Stimulated activated naive CD8-positive, alpha-beta T cell treated with anti-CD3 and anti-CD28 coated beads, Interleukin-15, amount 100 ng/mL, for 72 hours (primary cell): ENCODE results near the gene CARMIL1.
"Not testable (repeated sequence)": the region's sequence is repeated elsewhere in the genome, so short reads cannot be mapped to it uniquely, and the experiment has no call there.

Experiments
- ATAC-seq: fragments of 150-1000 bp; cut with Tn5 transposase; 2 replicates; pipeline ENCODE4 v1.10.0; 2021; ENCODE audit warnings: mild to moderate bottlenecking, moderate library complexity
- DNase-seq, 2 donors: peaks; one replicate each; pipeline ENCODE4 v3.0.0; 2021 to 2022
- H3K27ac Mint-ChIP-seq, 2 donors: one replicate each; pipeline ENCODE4 v1.8.0; 2022; ENCODE audit warnings: mild to moderate bottlenecking in 2 of 2, mixed read lengths in 2 of 2, moderate library complexity in 2 of 2
- H3K27me3 Mint-ChIP-seq: one replicate; pipeline ENCODE4 v1.8.0; 2022; ENCODE audit warnings: mixed read lengths
- H3K4me1 Mint-ChIP-seq: one replicate; pipeline ENCODE4 v1.8.0; 2022; ENCODE audit warnings: mild to moderate bottlenecking, mixed read lengths
- H3K4me3 Mint-ChIP-seq, 2 donors: one replicate each; pipeline ENCODE4 v1.8.0; 2022; ENCODE audit warnings: mild to moderate bottlenecking in 2 of 2, mixed read lengths in 2 of 2, moderate library complexity in 1 of 2
- H3K9me3 Mint-ChIP-seq, 2 donors: one replicate each; pipeline ENCODE4 v1.8.0; 2022; ENCODE audit warnings: mixed read lengths in 2 of 2

The CARMIL1 gene

GRCh38 chr6:25586119-25586518 is 306.9 kb downstream of the CARMIL1 start:
- not testable (repeated sequence) for H3K9me3 Mint-ChIP-seq, H3K4me3 Mint-ChIP-seq, ATAC-seq, H3K4me1 Mint-ChIP-seq, DNase-seq, H3K27ac Mint-ChIP-seq, H3K27me3 Mint-ChIP-seq

GRCh38 chr6:25586927-25587326 is 307.8 kb downstream of the CARMIL1 start:
- no peak for ATAC-seq

GRCh38 chr6:25590986-25591385 is 311.8 kb downstream of the CARMIL1 start:
- Mint-ChIP-seq H3K4me3 (no peak overlapping the region), H3K9me3 (no peaks in the 10 kb centered on the region), H3K27ac (no peak overlapping the region), H3K27me3 (no peaks in the 10 kb centered on the region), H3K4me1 (no peaks in the 10 kb centered on the region)
- no peak for DNase-seq
- no peak for ATAC-seq

More at GRCh38 chr6:25586927-25587326, 307.8 kb downstream of the CARMIL1 start:
- Mint-ChIP-seq H3K4me1 (peaks cover 6% of the 10 kb centered on the region), H3K27ac (no peak overlapping the region), H3K4me3 (no peak overlapping the region), H3K9me3 (no peaks in the 10 kb centered on the region), H3K27me3 (no peaks in the 10 kb centered on the region)
- no peak for DNase-seq

GRCh38 chr6:25596928-25597818 is 318.0 kb downstream of the CARMIL1 start:
- H3K9me3 Mint-ChIP-seq: no peaks in the 10 kb centered on the region
- H3K27ac Mint-ChIP-seq: peak overlapping the region in 1 of 2 donors; percentile 81
- ATAC-seq (no peak), DNase-seq (no peak)
- H3K4me3 Mint-ChIP-seq: no peak overlapping the region
- no peaks in the 10 kb centered on the region for H3K27me3 Mint-ChIP-seq
- peaks cover 5% of the 10 kb centered on the region for H3K4me1 Mint-ChIP-seq

- peaks cover 5% of the 10 kb centered on the region for H3K4me1 Mint-ChIP-seq
- H3K27me3 Mint-ChIP-seq: no peaks in the 10 kb centered on the region
- ATAC-seq (no peak), DNase-seq (no peak)
- H3K9me3 Mint-ChIP-seq: no peaks in the 10 kb centered on the region
- H3K27ac Mint-ChIP-seq: no peak overlapping the region
- no peak overlapping the region for H3K4me3 Mint-ChIP-seq
Observed at GRCh38 chr6:25599516-25600085, 320.4 kb downstream of the CARMIL1 start.

- H3K4me1 Mint-ChIP-seq: peaks cover 5% of the 10 kb centered on the region
- H3K27me3 Mint-ChIP-seq: no peaks in the 10 kb centered on the region
- DNase-seq (no peak), ATAC-seq (no peak)
- no peak overlapping the region for H3K4me3 Mint-ChIP-seq
- H3K27ac Mint-ChIP-seq: no peak overlapping the region
- H3K9me3 Mint-ChIP-seq: no peaks in the 10 kb centered on the region
Observed at GRCh38 chr6:25601800-25602673, 322.9 kb downstream of the CARMIL1 start.

- Mint-ChIP-seq H3K27ac (no peak overlapping the region), H3K4me1 (peaks cover under 1% of the 10 kb centered on the region), H3K27me3 (no peaks in the 10 kb centered on the region), H3K9me3 (no peaks in the 10 kb centered on the region), H3K4me3 (no peak overlapping the region)
- ATAC-seq (no peak), DNase-seq (no peak)
Observed at GRCh38 chr6:25602674-25602982, 323.5 kb downstream of the CARMIL1 start.

GRCh38 chr6:25603251-25603650 is 324.1 kb downstream of the CARMIL1 start:
- no peak overlapping the region for H3K27ac Mint-ChIP-seq
- H3K9me3 Mint-ChIP-seq: no peaks in the 10 kb centered on the region
- no peak overlapping the region for H3K4me3 Mint-ChIP-seq
- H3K4me1 Mint-ChIP-seq: no peaks in the 10 kb centered on the region
- DNase-seq: no peak
- ATAC-seq: no peak
- no peaks in the 10 kb centered on the region for H3K27me3 Mint-ChIP-seq

GRCh38 chr6:25606151-25606550 is 327.0 kb downstream of the CARMIL1 start:
- Mint-ChIP-seq H3K4me1 (no peaks in the 10 kb centered on the region), H3K27me3 (no peaks in the 10 kb centered on the region), H3K27ac (peak overlapping the region in 1 of 2 donors; percentile 3), H3K4me3 (no peak overlapping the region), H3K9me3 (no peaks in the 10 kb centered on the region)
- DNase-seq: no peak
- no peak for ATAC-seq

GRCh38 chr6:25608558-25609174 is 329.5 kb downstream of the CARMIL1 start:
- no peak for DNase-seq
- no peaks in the 10 kb centered on the region for H3K9me3 Mint-ChIP-seq
- no peak overlapping the region for H3K27ac Mint-ChIP-seq
- H3K4me3 Mint-ChIP-seq: no peak overlapping the region
- no peaks in the 10 kb centered on the region for H3K4me1 Mint-ChIP-seq
- ATAC-seq: no peak
- H3K27me3 Mint-ChIP-seq: no peaks in the 10 kb centered on the region

- Mint-ChIP-seq H3K27ac (no peak overlapping the region), H3K27me3 (no peaks in the 10 kb centered on the region), H3K4me3 (no peak overlapping the region), H3K9me3 (no peaks in the 10 kb centered on the region), H3K4me1 (no peaks in the 10 kb centered on the region)
- DNase-seq (no peak), ATAC-seq (no peak)
Observed at GRCh38 chr6:25612666-25613065, 333.5 kb downstream of the CARMIL1 start.

- no peak for ATAC-seq
- no peak overlapping the region for H3K4me3 Mint-ChIP-seq
- H3K9me3 Mint-ChIP-seq: no peaks in the 10 kb centered on the region
- no peak overlapping the region for H3K27ac Mint-ChIP-seq
- H3K27me3 Mint-ChIP-seq: no peaks in the 10 kb centered on the region
- no peaks in the 10 kb centered on the region for H3K4me1 Mint-ChIP-seq
- DNase-seq: no peak
Observed at GRCh38 chr6:25613415-25613814, 334.2 kb downstream of the CARMIL1 start.

- ATAC-seq (no peak), DNase-seq (no peak)
- Mint-ChIP-seq H3K4me3 (no peak overlapping the region), H3K4me1 (no peaks in the 10 kb centered on the region), H3K9me3 (no peaks in the 10 kb centered on the region), H3K27me3 (no peaks in the 10 kb centered on the region), H3K27ac (no peak overlapping the region)
Observed at GRCh38 chr6:25614052-25614451, 334.9 kb downstream of the CARMIL1 start.

- H3K27me3 Mint-ChIP-seq: no peaks in the 10 kb centered on the region
- no peak for DNase-seq
- no peaks in the 10 kb centered on the region for H3K4me1 Mint-ChIP-seq
- H3K9me3 Mint-ChIP-seq: no peaks in the 10 kb centered on the region
- no peak overlapping the region for H3K27ac Mint-ChIP-seq
- no peak overlapping the region for H3K4me3 Mint-ChIP-seq
- no peak for ATAC-seq
Observed at GRCh38 chr6:25615471-25615870, 336.3 kb downstream of the CARMIL1 start.

- Mint-ChIP-seq H3K27ac (no peak overlapping the region), H3K4me3 (no peak overlapping the region), H3K27me3 (no peaks in the 10 kb centered on the region), H3K9me3 (no peaks in the 10 kb centered on the region), H3K4me1 (no peaks in the 10 kb centered on the region)
- ATAC-seq: no peak
- DNase-seq: no peak
Observed at GRCh38 chr6:25617997-25618396, 338.8 kb downstream of the CARMIL1 start.
